GM23248 (cell line): ENCODE measurements around the gene KRT14. TPM values are rescaled to one million over a fixed set of nuclear protein-coding genes. Genes with fewer than 3 reads are reported as not detected.
"Not testable (repeated sequence)": the region's sequence is repeated elsewhere in the genome, so short reads cannot be mapped to it uniquely, and the experiment has no call there.

ENCODE experiments used
- DNase-seq: peaks from one replicate; pipeline ENCODE4 v3.0.0-alpha.2; 2015
- H2AFZ ChIP-seq: fragments of 200-600 bp; sonication (generic); 2 replicates; pipeline ENCODE4 v1.6.1; 2016; ENCODE audit warnings: antibody characterized with exemption
- H3F3A ChIP-seq: fragments of 200-600 bp; sonication (generic); 2 replicates; pipeline ENCODE4 v1.6.1; 2016; ENCODE audit warnings: mild to moderate bottlenecking, antibody characterized with exemption, mixed run types; ENCODE audit not compliant: insufficient read depth
- H3K27ac ChIP-seq: fragments of 200-600 bp; sonication (generic); 2 replicates; pipeline ENCODE4 v1.5.1; 2016; ENCODE audit warnings: mild to moderate bottlenecking
- H3K27me3 ChIP-seq: fragments of 200-600 bp; sonication (generic); replicated peaks from 2 replicates; pipeline ENCODE4 v1.6.1; 2016; ENCODE audit warnings: mild to moderate bottlenecking; ENCODE audit not compliant: insufficient read depth
- H3K36me3 ChIP-seq: fragments of 200-600 bp; sonication (generic); 2 replicates; pipeline ENCODE4 v1.6.1; 2016; ENCODE audit warnings: low read depth, mild to moderate bottlenecking
- H3K4me1 ChIP-seq: fragments of 200-600 bp; sonication (generic); 2 replicates; pipeline ENCODE4 v1.6.1; 2016; ENCODE audit warnings: mild to moderate bottlenecking; ENCODE audit not compliant: insufficient read depth
- H3K4me2 ChIP-seq: fragments of 200-600 bp; sonication (generic); one replicate; pipeline ENCODE4 v1.6.1; 2016; ENCODE audit warnings: mild to moderate bottlenecking; ENCODE audit not compliant: unreplicated experiment
- H3K4me3 ChIP-seq: fragments of 200-600 bp; sonication (generic); 2 replicates; pipeline ENCODE4 v1.5.1; 2016; ENCODE audit warnings: mild to moderate bottlenecking
- H3K79me2 ChIP-seq: fragments of 200-600 bp; sonication (generic); 2 replicates; pipeline ENCODE4 v1.6.1; 2016; ENCODE audit warnings: mild to moderate bottlenecking; ENCODE audit not compliant: insufficient read depth
- H3K9ac ChIP-seq: fragments of 200-600 bp; sonication (generic); 2 replicates; pipeline ENCODE4 v1.6.1; 2016; ENCODE audit warnings: mild to moderate bottlenecking
- H3K9me2 ChIP-seq: fragments of 200-600 bp; sonication (generic); 2 replicates; pipeline ENCODE4 v1.6.1; 2016; ENCODE audit warnings: mixed run types, mild to moderate bottlenecking, moderate library complexity; ENCODE audit not compliant: insufficient read depth
- H3K9me3 ChIP-seq: fragments of 200-600 bp; sonication (generic); one replicate; pipeline ENCODE4 v1.6.1; 2017; ENCODE audit warnings: low read depth
- H4K20me1 ChIP-seq: fragments of 200-600 bp; sonication (generic); 2 replicates; pipeline ENCODE4 v1.6.0; 2016; ENCODE audit not compliant: insufficient read depth
- EZH2 ChIP-seq: fragments of 200-600 bp; sonication (generic); IDR thresholded peaks from 2 replicates; pipeline ENCODE4 v1.6.1; 2018; ENCODE audit warnings: antibody characterized with exemption, mild to moderate bottlenecking; ENCODE audit not compliant: insufficient read depth, poor library complexity, severe bottlenecking
- EZH2phosphoT487 ChIP-seq: fragments of 200-600 bp; sonication (generic); IDR thresholded peaks from 2 replicates; pipeline ENCODE4 v1.6.1; 2018; ENCODE audit warnings: antibody characterized with exemption, moderate library complexity, mild to moderate bottlenecking, low read depth; ENCODE audit not compliant: insufficient read depth
- WGBS, 2 experiments: methylation state at CpG; one replicate each; pipeline ENCODE4 v1.1.6; 2015 to 2017; ENCODE audit warnings: low lambda C conversion rate in 2 of 2, low coverage in 1 of 2; ENCODE audit errors: missing lambda C conversion rate in 2 of 2; 5-methylcytosine and 5-hydroxymethylcytosine counted together
- in situ Hi-C: fragments of 300-500 bp; cut with MboI; formaldehyde crosslinking; loops from 2 replicates; pipeline ENCODE4 v1.15.0; 2020
- polyA plus RNA-seq: library from polyadenylated mRNA; unstranded; fragments of >200 nt; fragmentation: Nextera tagmentation; extraction: Ambion mirVana; gene quantifications from 2 replicates; pipeline ENCODE4 v1.2.1, GENCODE V29; 2016
- total RNA-seq: library from RNA; depleted of rRNA; stranded (reverse); fragments of >200 nt; shearing (Covaris generic); gene quantifications from 2 replicates; pipeline ENCODE4 v1.2.3, GENCODE V29; 2014

Gene KRT14
- total and polyA plus RNA-seq, 2 experiments from 2014 or later, result 0.93 TPM; not detected in 1

- Histone ChIP-seq H3F3A (no peaks in the 10 kb centered on the region), H3K9ac (no peak overlapping the region), H3K27me3 (peaks cover 5% of the 10 kb centered on the region), H3K36me3 (no peaks in the 10 kb centered on the region), H4K20me1 (no peaks in the 10 kb centered on the region), H3K4me3 (no peak overlapping the region), H3K9me3 (no peaks in the 10 kb centered on the region), H3K9me2 (no peaks in the 10 kb centered on the region), H3K27ac (no peak overlapping the region), H2AFZ (no peak overlapping the region), H3K4me1 (peaks cover 5% of the 10 kb centered on the region; the same call in 1 of the 2 replicates), H3K79me2 (no peaks in the 10 kb centered on the region), H3K4me2 (no peak overlapping the region)
- 15% methylated on average over 7 of the region's 7 CpGs for WGBS, 2 experiments
- TF ChIP-seq EZH2 (no peak), EZH2phosphoT487 (no peak)
- DNase-seq, result peak; percentile 29
- in situ Hi-C loops, result no loop called here
Measured at GRCh38 chr17:41615454-41615853, 28.8 kb upstream of the KRT14 start.

DNA sequence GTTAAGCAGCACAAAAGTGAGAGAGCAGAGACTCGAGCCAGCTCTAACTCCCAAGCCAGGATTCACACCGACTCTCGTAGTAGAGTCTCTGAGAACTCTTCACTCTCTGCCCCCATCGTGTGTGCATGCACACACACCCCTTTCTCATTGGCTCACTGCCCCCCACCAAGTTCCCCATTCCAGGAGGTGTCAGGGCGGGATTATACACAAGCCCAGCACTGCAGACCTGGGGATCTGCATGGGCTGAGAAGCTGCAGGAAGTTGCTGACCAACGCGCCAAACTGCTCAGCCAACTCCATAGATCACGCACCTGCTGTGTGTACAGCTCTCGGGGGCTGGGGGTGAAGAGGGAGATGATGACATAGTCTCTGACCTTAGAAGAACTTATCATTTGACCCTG, 28.1 kb upstream of the KRT14 start:
- H3K9me3 ChIP-seq, H3K9ac ChIP-seq, in situ Hi-C loops, H3K4me1 ChIP-seq, H3K36me3 ChIP-seq, H3K27ac ChIP-seq, H4K20me1 ChIP-seq, H3K79me2 ChIP-seq, DNase-seq, H2AFZ ChIP-seq, H3K4me3 ChIP-seq, H3K27me3 ChIP-seq, H3F3A ChIP-seq, H3K4me2 ChIP-seq, H3K9me2 ChIP-seq: not testable (repeated sequence)
- 50% methylated on average over 9 of the region's 9 CpGs for WGBS, 2 experiments

- 70 to 83% methylated on average over 5 of the region's 5 CpGs for WGBS, 2 experiments
- in situ Hi-C loops, result no loop called here
Measured at GRCh38 chr17:41614098-41614497, 27.4 kb upstream of the KRT14 start.

GRCh38 chr17:41613277-41614082, 26.8 kb upstream of the KRT14 start:
- whole genome bisulfite sequencing, 2 experiments, result 67 to 76% methylated on average over 9 to 11 of the region's 11 CpGs
- H3K79me2 ChIP-seq, result no peaks in the 10 kb centered on the region
- in situ Hi-C loops, result no loop called here
- H3K4me1 ChIP-seq, result peaks cover 5% of the 10 kb centered on the region; the same call in 1 of the 2 replicates
- H3K4me3 ChIP-seq, result no peak overlapping the region
- H3K27ac ChIP-seq, result no peak overlapping the region
- no peaks in the 10 kb centered on the region for H4K20me1 ChIP-seq
- H3K9me3 ChIP-seq, result no peaks in the 10 kb centered on the region
- DNase-seq, result no peak
- no peaks in the 10 kb centered on the region for H3F3A ChIP-seq
- H2AFZ ChIP-seq, result no peak overlapping the region
- H3K9me2 ChIP-seq, result no peaks in the 10 kb centered on the region
- no peak overlapping the region for H3K9ac ChIP-seq
- H3K4me2 ChIP-seq, result no peak overlapping the region
- H3K36me3 ChIP-seq, result no peaks in the 10 kb centered on the region
- no peak for TF ChIP-seq EZH2phosphoT487
- TF ChIP-seq EZH2, result no peak
- H3K27me3 ChIP-seq, result peaks cover 11% of the 10 kb centered on the region

More at GRCh38 chr17:41614098-41614497, 27.4 kb upstream of the KRT14 start:
- H3K27me3 ChIP-seq, result peaks cover 11% of the 10 kb centered on the region
- no peak overlapping the region for H3K4me2 ChIP-seq
- no peak overlapping the region for H2AFZ ChIP-seq
- DNase-seq, result no peak
- H3K4me3 ChIP-seq, result no peak overlapping the region
- H3K9ac ChIP-seq, result no peak overlapping the region
- H3K36me3 ChIP-seq, result no peaks in the 10 kb centered on the region
- no peaks in the 10 kb centered on the region for H4K20me1 ChIP-seq
- no peak overlapping the region for H3K27ac ChIP-seq
- no peaks in the 10 kb centered on the region for H3K9me3 ChIP-seq
- H3K4me1 ChIP-seq, result peaks cover 5% of the 10 kb centered on the region; the same call in 1 of the 2 replicates
- no peaks in the 10 kb centered on the region for H3F3A ChIP-seq
- H3K9me2 ChIP-seq, result no peaks in the 10 kb centered on the region
- no peaks in the 10 kb centered on the region for H3K79me2 ChIP-seq
- TF ChIP-seq EZH2phosphoT487 (no peak), EZH2 (no peak)

GRCh38 chr17:41612376-41613160, 25.9 kb upstream of the KRT14 start, which contains the start of gene KRT16:
Gene KRT16 (minus strand): TSS chr17:41612767. CDS start chr17:41612688, 79 bp downstream.
- H3K4me2 ChIP-seq, result not testable (repeated sequence)

More at GRCh38 chr17:41612376-41613160, 25.9 kb upstream of the KRT14 start, which contains the start of gene KRT16:
- H3K9ac ChIP-seq, H2AFZ ChIP-seq, in situ Hi-C loops, H3K4me1 ChIP-seq, H3K4me3 ChIP-seq, H3K79me2 ChIP-seq, H3K36me3 ChIP-seq, H4K20me1 ChIP-seq, H3F3A ChIP-seq, H3K9me3 ChIP-seq, H3K27ac ChIP-seq, H3K9me2 ChIP-seq: not testable (repeated sequence)
- 51 to 54% methylated on average over 28 to 31 of the region's 31 CpGs for WGBS, 2 experiments
- DNase-seq, result peak; percentile 82
- H3K27me3 ChIP-seq, result peaks cover 11% of the 10 kb centered on the region
